ENCODE data around the gene LMO3. TPM values are rescaled to one million over a fixed set of nuclear protein-coding genes. Genes with fewer than 3 reads are reported as not detected.

The LMO3 gene
- total RNA-seq, 1 experiment from 2014 or later: not detected

DNA sequence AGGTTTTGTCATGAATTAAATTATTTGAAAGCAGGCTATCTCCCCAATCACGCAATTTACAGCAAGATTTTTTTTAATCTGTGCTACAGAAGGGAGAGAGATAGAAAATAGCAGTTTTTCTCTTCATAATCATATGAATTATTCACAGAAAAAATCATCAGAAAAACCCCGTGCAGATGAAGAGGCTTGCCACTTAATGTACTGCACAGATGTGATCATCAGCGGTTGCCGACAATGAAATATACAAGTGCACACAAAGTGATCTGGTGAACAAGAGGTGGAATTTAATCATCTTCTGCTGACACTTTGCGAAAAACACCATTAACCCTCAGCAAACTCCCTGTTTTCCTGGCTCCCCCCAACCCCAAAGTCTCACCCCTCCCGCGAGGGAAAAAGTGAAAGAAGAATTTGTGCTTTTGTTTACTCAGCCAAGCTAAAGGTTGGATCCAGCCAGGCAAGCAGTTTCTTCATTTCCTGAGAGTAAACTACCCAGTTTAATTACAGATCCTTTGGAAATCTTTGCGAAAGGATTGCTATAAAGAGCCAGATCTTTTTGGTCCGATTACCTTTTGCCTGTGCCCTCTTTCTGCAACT is 3.1 kb upstream of the LMO3 start:
- H3K4me1 Mint-ChIP-seq (ENCODE audit: insufficient read depth, unreplicated experiment): peaks cover 24% of the 10 kb centered on the region
- POLR2A ChIA-PET: no interaction called here
- no peak for DNase-seq (ENCODE audit: unreplicated experiment)
- no peak overlapping the region for H3K4me3 Mint-ChIP-seq (ENCODE audit: unreplicated experiment)
- no peaks in the 10 kb centered on the region for H3K36me3 Mint-ChIP-seq (ENCODE audit: insufficient read depth, unreplicated experiment)
- H3K27me3 Mint-ChIP-seq (ENCODE audit: insufficient read depth, unreplicated experiment): no peaks in the 10 kb centered on the region
- TF ChIP-seq, protein P1, sequence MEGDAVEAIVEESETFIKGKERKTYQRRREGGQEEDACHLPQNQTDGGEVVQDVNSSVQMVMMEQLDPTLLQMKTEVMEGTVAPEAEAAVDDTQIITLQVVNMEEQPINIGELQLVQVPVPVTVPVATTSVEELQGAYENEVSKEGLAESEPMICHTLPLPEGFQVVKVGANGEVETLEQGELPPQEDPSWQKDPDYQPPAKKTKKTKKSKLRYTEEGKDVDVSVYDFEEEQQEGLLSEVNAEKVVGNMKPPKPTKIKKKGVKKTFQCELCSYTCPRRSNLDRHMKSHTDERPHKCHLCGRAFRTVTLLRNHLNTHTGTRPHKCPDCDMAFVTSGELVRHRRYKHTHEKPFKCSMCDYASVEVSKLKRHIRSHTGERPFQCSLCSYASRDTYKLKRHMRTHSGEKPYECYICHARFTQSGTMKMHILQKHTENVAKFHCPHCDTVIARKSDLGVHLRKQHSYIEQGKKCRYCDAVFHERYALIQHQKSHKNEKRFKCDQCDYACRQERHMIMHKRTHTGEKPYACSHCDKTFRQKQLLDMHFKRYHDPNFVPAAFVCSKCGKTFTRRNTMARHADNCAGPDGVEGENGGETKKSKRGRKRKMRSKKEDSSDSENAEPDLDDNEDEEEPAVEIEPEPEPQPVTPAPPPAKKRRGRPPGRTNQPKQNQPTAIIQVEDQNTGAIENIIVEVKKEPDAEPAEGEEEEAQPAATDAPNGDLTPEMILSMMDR (IDR thresholded peaks at IDR 0.05; ENCODE audit: unreplicated experiment): no peak
- intact Hi-C loops (cut with micrococcal nuclease): loop anchor here (5.0 kb wide), 1 partner anchor 262 kb away; the partner anchor contains the start of gene MGST1
- H3K27ac Mint-ChIP-seq (ENCODE audit: low read depth, unreplicated experiment): no peak overlapping the region
- BruUV-seq (replicated peaks): no TSS peak
- CTCF ChIA-PET: interaction anchor here (0.6 kb wide), 1 partner anchor 251 kb away, joined by 4 read pairs; no protein-coding TSS in a partner anchor
- no peaks in the 10 kb centered on the region for H3K9me3 Mint-ChIP-seq (ENCODE audit: unreplicated experiment)

DNA sequence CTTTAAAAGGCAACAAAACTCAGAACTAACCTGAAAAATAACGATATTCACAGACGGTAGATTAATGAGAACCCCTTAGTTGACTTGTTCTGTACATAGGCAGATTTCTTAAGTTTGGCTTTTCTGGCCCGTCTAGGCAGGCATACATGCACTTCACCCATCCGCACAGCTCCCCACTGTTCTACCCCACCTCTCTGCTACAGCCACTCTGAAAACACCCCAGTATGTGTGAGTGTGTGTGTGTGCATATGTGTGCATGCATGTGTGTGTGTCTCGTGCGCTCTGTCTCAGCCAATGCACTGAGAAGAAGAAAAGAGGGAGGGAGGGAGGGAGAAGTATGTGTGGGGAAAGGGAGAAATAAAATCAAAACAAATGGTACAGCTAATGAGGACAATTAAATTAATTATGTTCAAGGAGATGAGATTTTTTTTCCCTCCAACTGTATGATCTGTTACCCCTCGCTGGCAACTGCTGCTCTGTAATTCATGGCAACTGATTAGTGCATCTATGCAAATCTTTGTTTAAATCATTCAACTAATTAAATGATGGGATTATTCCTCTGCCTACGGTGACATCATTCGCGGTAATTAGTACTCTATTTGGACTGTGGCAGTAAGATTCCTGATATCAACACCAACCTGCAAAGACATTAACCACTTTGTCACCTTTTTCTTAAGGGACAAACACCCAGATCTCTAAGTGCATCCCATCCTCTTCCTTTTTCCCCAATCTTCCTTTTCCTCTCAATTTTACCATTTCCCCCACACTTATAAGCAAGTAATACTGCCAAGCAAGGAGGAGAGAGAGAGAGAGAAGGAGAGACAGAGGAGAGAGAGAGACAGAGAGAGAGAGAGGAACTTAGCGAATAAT is 2.2 kb upstream of the LMO3 start:
- BruUV-seq (replicated peaks): no TSS peak
- TF ChIP-seq, protein P1 (IDR thresholded peaks at IDR 0.05; ENCODE audit: unreplicated experiment): no peak
- intact Hi-C loops (cut with micrococcal nuclease): loop anchor here (5.0 kb wide), 1 partner anchor 261 kb away; the partner anchor contains the start of gene MGST1
- POLR2A ChIA-PET: no interaction called here
- Mint-ChIP-seq H3K4me1 (ENCODE audit: insufficient read depth, unreplicated experiment) (peaks cover 18% of the 10 kb centered on the region), H3K36me3 (ENCODE audit: insufficient read depth, unreplicated experiment) (no peaks in the 10 kb centered on the region), H3K9me3 (ENCODE audit: unreplicated experiment) (no peaks in the 10 kb centered on the region), H3K27ac (ENCODE audit: low read depth, unreplicated experiment) (no peak overlapping the region), H3K4me3 (ENCODE audit: unreplicated experiment) (peak overlapping the region; percentile 71), H3K27me3 (ENCODE audit: insufficient read depth, unreplicated experiment) (no peaks in the 10 kb centered on the region)
- DNase-seq (ENCODE audit: unreplicated experiment): no peak
- CTCF ChIA-PET: interaction anchor here (0.6 to 1.0 kb wide), 2 partner anchors 10 to 87 kb away, joined by 3 to 4 read pairs; no protein-coding TSS in a partner anchor

- Mint-ChIP-seq H3K27me3 (ENCODE audit: insufficient read depth, unreplicated experiment) (no peaks in the 10 kb centered on the region), H3K9me3 (ENCODE audit: unreplicated experiment) (no peaks in the 10 kb centered on the region), H3K36me3 (ENCODE audit: insufficient read depth, unreplicated experiment) (no peaks in the 10 kb centered on the region), H3K4me1 (ENCODE audit: insufficient read depth, unreplicated experiment) (peaks cover 13% of the 10 kb centered on the region), H3K27ac (ENCODE audit: low read depth, unreplicated experiment) (no peak overlapping the region), H3K4me3 (ENCODE audit: unreplicated experiment) (peak overlapping the region; percentile 71)
- CTCF ChIA-PET: interaction anchor here (0.6 to 1.0 kb wide), 2 partner anchors 9 to 441 kb away, joined by 3 to 4 read pairs; no protein-coding TSS in a partner anchor
- DNase-seq (ENCODE audit: unreplicated experiment): no peak
- TF ChIP-seq, protein P1 (IDR thresholded peaks at IDR 0.05; ENCODE audit: unreplicated experiment): no peak
- BruUV-seq (replicated peaks): no TSS peak
- POLR2A ChIA-PET: interaction anchor here (0.6 kb wide), 1 partner anchor 398 kb away, joined by 3 read pairs; no protein-coding TSS in a partner anchor
- intact Hi-C loops (cut with micrococcal nuclease): loop anchor here (5.0 kb wide), 1 partner anchor 260 kb away; the partner anchor contains the start of gene MGST1
Measured at GRCh38 chr12:16606991-16607390, 1.0 kb upstream of the LMO3 start.
